ENCODE data around the gene IDH2. TPM values are rescaled to one million over a fixed set of nuclear protein-coding genes. Genes with fewer than 3 reads are reported as not detected.

The IDH2 gene
- total RNA-seq, 1 experiment from 2014 or later, result 94.1 TPM

- no peak for ATAC-seq
Observed at GRCh38 chr15:90059208-90059985, 42.9 kb downstream of the IDH2 start.

GRCh38 chr15:90058775-90059174, 43.5 kb downstream of the IDH2 start:
- Histone ChIP-seq H3K4me2 (ENCODE audit: low read length) (no peak overlapping the region), H4K20me1 (ENCODE audit: low read length) (no peaks in the 10 kb centered on the region), H3K9ac (ENCODE audit: low read length) (no peak overlapping the region), H3K4me1 (ENCODE audit: insufficient read depth, low read length) (no peaks in the 10 kb centered on the region), H3K27me3 (ENCODE audit: low read length) (no peaks in the 10 kb centered on the region), H2AFZ (ENCODE audit: low read length) (no peak overlapping the region), H3K79me2 (ENCODE audit: low read length) (no peaks in the 10 kb centered on the region), H3K36me3 (ENCODE audit: low read depth, low read length) (no peaks in the 10 kb centered on the region), H3K4me3 (ENCODE audit: low read length) (no peak overlapping the region), H3K9me3 (ENCODE audit: low read length) (no peaks in the 10 kb centered on the region), H3K9me2 (replicated peaks; ENCODE audit: low read length) (no peaks in the 10 kb centered on the region), H3K27ac (ENCODE audit: low read length) (no peak overlapping the region), H3F3A (ENCODE audit: low read length, unreplicated experiment) (no peaks in the 10 kb centered on the region)
- no TSS peak for BruUV-seq (replicated peaks)
- ATAC-seq (no peak), DNase-seq (no peak)
- ChIA-PET POLR2A (ENCODE audit: unreplicated experiment) (no interaction called here), CTCF (no interaction called here)
- no peak for TF ChIP-seq CTCF (conservative IDR thresholded peaks at IDR 0.05; ENCODE audit: low read depth, low read length)
- no peak for TF ChIP-seq EZH2 (IDR thresholded peaks at IDR 0.05; ENCODE audit: low read length, unreplicated experiment)
- TF ChIP-seq EZH2phosphoT487 (IDR thresholded peaks at IDR 0.05; ENCODE audit: borderline replicate concordance, low read length), result no peak
- intact Hi-C loops (cut with micrococcal nuclease), result no loop called here

More at GRCh38 chr15:90059208-90059985, 42.9 kb downstream of the IDH2 start:
- ChIA-PET POLR2A (ENCODE audit: unreplicated experiment) (no interaction called here), CTCF (no interaction called here)
- no peaks in the 10 kb centered on the region for H3K4me1 ChIP-seq (ENCODE audit: insufficient read depth, low read length)
- H3K36me3 ChIP-seq (ENCODE audit: low read depth, low read length), result no peaks in the 10 kb centered on the region
- no peak overlapping the region for H3K27ac ChIP-seq (ENCODE audit: low read length)
- intact Hi-C loops (cut with micrococcal nuclease), result no loop called here
- no peaks in the 10 kb centered on the region for H3F3A ChIP-seq (ENCODE audit: low read length, unreplicated experiment)
- H2AFZ ChIP-seq (ENCODE audit: low read length), result no peak overlapping the region
- H3K9me3 ChIP-seq (ENCODE audit: low read length), result no peaks in the 10 kb centered on the region
- H4K20me1 ChIP-seq (ENCODE audit: low read length), result no peaks in the 10 kb centered on the region
- no peak overlapping the region for H3K9ac ChIP-seq (ENCODE audit: low read length)
- no peak overlapping the region for H3K4me2 ChIP-seq (ENCODE audit: low read length)
- H3K4me3 ChIP-seq (ENCODE audit: low read length), result no peak overlapping the region
- no peaks in the 10 kb centered on the region for H3K27me3 ChIP-seq (ENCODE audit: low read length)
- TF ChIP-seq EZH2 (IDR thresholded peaks at IDR 0.05; ENCODE audit: low read length, unreplicated experiment), result no peak
- no peak for TF ChIP-seq EZH2phosphoT487 (IDR thresholded peaks at IDR 0.05; ENCODE audit: borderline replicate concordance, low read length)
- no peak for TF ChIP-seq CTCF (conservative IDR thresholded peaks at IDR 0.05; ENCODE audit: low read depth, low read length)
- DNase-seq, result no peak
- no TSS peak for BruUV-seq (replicated peaks)
- no peaks in the 10 kb centered on the region for H3K9me2 ChIP-seq (replicated peaks; ENCODE audit: low read length)
- no peaks in the 10 kb centered on the region for H3K79me2 ChIP-seq (ENCODE audit: low read length)

GRCh38 chr15:90058308-90058707, 44.0 kb downstream of the IDH2 start:
- ChIA-PET CTCF (no interaction called here), POLR2A (ENCODE audit: unreplicated experiment) (no interaction called here)
- Histone ChIP-seq H3K9me2 (replicated peaks; ENCODE audit: low read length) (no peaks in the 10 kb centered on the region), H3K27ac (ENCODE audit: low read length) (no peak overlapping the region), H3K4me2 (ENCODE audit: low read length) (no peak overlapping the region), H3K79me2 (ENCODE audit: low read length) (no peaks in the 10 kb centered on the region), H3F3A (ENCODE audit: low read length, unreplicated experiment) (no peaks in the 10 kb centered on the region), H2AFZ (ENCODE audit: low read length) (no peak overlapping the region), H3K27me3 (ENCODE audit: low read length) (no peaks in the 10 kb centered on the region), H3K9ac (ENCODE audit: low read length) (no peak overlapping the region), H3K36me3 (ENCODE audit: low read depth, low read length) (no peaks in the 10 kb centered on the region), H3K4me3 (ENCODE audit: low read length) (no peak overlapping the region), H4K20me1 (ENCODE audit: low read length) (no peaks in the 10 kb centered on the region), H3K4me1 (ENCODE audit: insufficient read depth, low read length) (no peaks in the 10 kb centered on the region), H3K9me3 (ENCODE audit: low read length) (no peaks in the 10 kb centered on the region)
- DNase-seq, result no peak
- intact Hi-C loops (cut with micrococcal nuclease), result no loop called here
- no peak for ATAC-seq
- TF ChIP-seq EZH2phosphoT487 (IDR thresholded peaks at IDR 0.05; ENCODE audit: borderline replicate concordance, low read length), result no peak
- TF ChIP-seq CTCF (conservative IDR thresholded peaks at IDR 0.05; ENCODE audit: low read depth, low read length), result no peak
- TF ChIP-seq EZH2 (IDR thresholded peaks at IDR 0.05; ENCODE audit: low read length, unreplicated experiment), result no peak
- BruUV-seq (replicated peaks), result no TSS peak
